Measurements from ENCODE around the gene JAML. TPM values are rescaled to one million over a fixed set of nuclear protein-coding genes. Genes with fewer than 3 reads are reported as not detected.

The JAML gene
- total and polyA plus RNA-seq, 9 of the 15 experiments (the other 6 are each of a cell fraction or from before 2014, with no cell fraction given), result 0.05 to 0.32 (median 0.22) TPM; not detected in 4

GRCh38 chr11:118170231-118170630 lies 54.6 kb downstream of the JAML start:
- CTCF ChIA-PET (ENCODE audit: low intra/inter-chr PET ratio), result no interaction called here
- TF ChIP-seq MIER1 (IDR thresholded peaks at IDR 0.05; ENCODE audit: low read depth), result no peak
- no peak for TF ChIP-seq MYC (IDR thresholded peaks at IDR 0.05; ENCODE audit: low read depth, low read length)
- TF ChIP-seq MYC (CRISPR knock-in tag; IDR thresholded peaks at IDR 0.05; ENCODE audit: borderline replicate concordance, low read depth), result no peak
- no peak for TF ChIP-seq CHAMP1 (IDR thresholded peaks at IDR 0.05)
- TF ChIP-seq, protein P1, sequence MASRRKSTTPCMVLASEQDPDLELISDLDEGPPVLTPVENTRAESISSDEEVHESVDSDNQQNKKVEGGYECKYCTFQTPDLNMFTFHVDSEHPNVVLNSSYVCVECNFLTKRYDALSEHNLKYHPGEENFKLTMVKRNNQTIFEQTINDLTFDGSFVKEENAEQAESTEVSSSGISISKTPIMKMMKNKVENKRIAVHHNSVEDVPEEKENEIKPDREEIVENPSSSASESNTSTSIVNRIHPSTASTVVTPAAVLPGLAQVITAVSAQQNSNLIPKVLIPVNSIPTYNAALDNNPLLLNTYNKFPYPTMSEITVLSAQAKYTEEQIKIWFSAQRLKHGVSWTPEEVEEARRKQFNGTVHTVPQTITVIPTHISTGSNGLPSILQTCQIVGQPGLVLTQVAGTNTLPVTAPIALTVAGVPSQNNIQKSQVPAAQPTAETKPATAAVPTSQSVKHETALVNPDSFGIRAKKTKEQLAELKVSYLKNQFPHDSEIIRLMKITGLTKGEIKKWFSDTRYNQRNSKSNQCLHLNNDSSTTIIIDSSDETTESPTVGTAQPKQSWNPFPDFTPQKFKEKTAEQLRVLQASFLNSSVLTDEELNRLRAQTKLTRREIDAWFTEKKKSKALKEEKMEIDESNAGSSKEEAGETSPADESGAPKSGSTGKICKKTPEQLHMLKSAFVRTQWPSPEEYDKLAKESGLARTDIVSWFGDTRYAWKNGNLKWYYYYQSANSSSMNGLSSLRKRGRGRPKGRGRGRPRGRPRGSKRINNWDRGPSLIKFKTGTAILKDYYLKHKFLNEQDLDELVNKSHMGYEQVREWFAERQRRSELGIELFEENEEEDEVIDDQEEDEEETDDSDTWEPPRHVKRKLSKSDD (conservative IDR thresholded peaks at IDR 0.05; ENCODE audit: low read length), result no peak
- TF ChIP-seq DACH1 (IDR thresholded peaks at IDR 0.05; ENCODE audit: partially characterized antibody), result no peak
- TF ChIP-seq, protein P2, sequence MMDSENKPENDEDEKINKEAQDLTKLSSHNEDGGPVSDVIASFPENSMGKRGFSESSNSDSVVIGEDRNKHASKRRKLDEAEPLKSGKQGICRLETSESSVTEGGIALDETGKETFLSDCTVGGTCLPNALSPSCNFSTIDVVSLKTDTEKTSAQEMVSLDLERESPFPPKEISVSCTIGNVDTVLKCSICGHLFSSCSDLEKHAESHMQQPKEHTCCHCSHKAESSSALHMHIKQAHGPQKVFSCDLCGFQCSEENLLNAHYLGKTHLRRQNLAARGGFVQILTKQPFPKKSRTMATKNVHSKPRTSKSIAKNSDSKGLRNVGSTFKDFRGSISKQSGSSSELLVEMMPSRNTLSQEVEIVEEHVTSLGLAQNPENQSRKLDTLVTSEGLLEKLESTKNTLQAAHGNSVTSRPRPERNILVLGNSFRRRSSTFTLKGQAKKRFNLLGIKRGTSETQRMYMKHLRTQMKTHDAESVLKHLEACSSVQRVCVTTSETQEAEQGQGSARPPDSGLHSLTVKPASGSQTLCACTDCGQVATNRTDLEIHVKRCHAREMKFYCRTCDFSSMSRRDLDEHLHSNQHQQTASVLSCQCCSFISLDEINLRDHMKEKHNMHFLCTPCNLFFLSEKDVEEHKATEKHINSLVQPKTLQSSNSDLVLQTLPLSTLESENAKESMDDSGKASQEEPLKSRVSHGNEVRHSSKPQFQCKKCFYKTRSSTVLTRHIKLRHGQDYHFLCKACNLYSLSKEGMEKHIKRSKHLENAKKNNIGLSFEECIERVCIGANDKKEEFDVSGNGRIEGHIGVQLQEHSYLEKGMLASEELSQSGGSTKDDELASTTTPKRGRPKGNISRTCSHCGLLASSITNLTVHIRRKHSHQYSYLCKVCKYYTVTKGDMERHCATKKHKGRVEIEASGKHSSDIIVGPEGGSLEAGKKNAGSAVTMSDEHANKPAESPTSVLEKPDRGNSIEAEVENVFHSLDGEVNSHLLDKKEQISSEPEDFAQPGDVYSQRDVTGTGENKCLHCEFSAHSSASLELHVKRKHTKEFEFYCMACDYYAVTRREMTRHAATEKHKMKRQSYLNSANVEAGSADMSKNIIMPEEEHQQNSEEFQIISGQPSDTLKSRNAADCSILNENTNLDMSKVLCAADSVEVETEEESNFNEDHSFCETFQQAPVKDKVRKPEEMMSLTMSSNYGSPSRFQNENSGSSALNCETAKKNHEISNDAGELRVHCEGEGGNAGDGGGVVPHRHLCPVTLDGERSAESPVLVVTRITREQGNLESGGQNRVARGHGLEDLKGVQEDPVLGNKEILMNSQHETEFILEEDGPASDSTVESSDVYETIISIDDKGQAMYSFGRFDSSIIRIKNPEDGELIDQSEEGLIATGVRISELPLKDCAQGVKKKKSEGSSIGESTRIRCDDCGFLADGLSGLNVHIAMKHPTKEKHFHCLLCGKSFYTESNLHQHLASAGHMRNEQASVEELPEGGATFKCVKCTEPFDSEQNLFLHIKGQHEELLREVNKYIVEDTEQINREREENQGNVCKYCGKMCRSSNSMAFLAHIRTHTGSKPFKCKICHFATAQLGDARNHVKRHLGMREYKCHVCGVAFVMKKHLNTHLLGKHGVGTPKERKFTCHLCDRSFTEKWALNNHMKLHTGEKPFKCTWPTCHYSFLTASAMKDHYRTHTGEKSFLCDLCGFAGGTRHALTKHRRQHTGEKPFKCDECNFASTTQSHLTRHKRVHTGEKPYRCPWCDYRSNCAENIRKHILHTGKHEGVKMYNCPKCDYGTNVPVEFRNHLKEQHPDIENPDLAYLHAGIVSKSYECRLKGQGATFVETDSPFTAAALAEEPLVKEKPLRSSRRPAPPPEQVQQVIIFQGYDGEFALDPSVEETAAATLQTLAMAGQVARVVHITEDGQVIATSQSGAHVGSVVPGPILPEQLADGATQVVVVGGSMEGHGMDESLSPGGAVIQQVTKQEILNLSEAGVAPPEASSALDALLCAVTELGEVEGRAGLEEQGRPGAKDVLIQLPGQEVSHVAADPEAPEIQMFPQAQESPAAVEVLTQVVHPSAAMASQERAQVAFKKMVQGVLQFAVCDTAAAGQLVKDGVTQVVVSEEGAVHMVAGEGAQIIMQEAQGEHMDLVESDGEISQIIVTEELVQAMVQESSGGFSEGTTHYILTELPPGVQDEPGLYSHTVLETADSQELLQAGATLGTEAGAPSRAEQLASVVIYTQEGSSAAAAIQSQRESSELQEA (IDR thresholded peaks at IDR 0.05; ENCODE audit: low read depth), result no peak
- no peak for TF ChIP-seq POLR3G (IDR thresholded peaks at IDR 0.05; ENCODE audit: extremely low read depth, insufficient read length, insufficient replicate concordance)

More at GRCh38 chr11:118170231-118170630, 54.6 kb downstream of the JAML start:
- Histone ChIP-seq H3K9ac (ENCODE audit: insufficient read depth in 1 of 2, low read depth in 2 of 2, low read length in 2 of 2) (no peak overlapping the region), H3K4me1 (replicated peaks in 1 of 2; ENCODE audit: control insufficient read depth in 2 of 2, insufficient read depth in 2 of 2, low read length in 2 of 2) (peaks cover 0 to 10% of the 10 kb centered on the region in 2 experiments; a peak in 2 of 5 replicates), H3K9me3 (replicated peaks; ENCODE audit: control insufficient read depth, insufficient read depth, low read depth, low read length) (no peaks in the 10 kb centered on the region), H4K20me1 (replicated peaks; ENCODE audit: control insufficient read depth, insufficient read depth, low read length) (peaks cover 22% of the 10 kb centered on the region), H3K36me3 (ENCODE audit: control insufficient read depth, insufficient read depth, low read length) (no peaks in the 10 kb centered on the region), H3K4me2 (ENCODE audit: insufficient read depth, low read length) (no peak overlapping the region), H3K27me3 (ENCODE audit: control insufficient read depth in 2 of 2, insufficient read depth in 2 of 2, low read length in 2 of 2) (peaks cover 26 to 83% of the 10 kb centered on the region in 2 experiments; a peak in 4 of 5 replicates), H3K9me1 (ENCODE audit: control insufficient read depth, insufficient read depth, low read length) (no peaks in the 10 kb centered on the region), H3K27ac (ENCODE audit: extremely low read depth, low read depth, low read length) (no peak overlapping the region), H2AFZ (ENCODE audit: low read depth, low read length) (no peak overlapping the region), H3K4me3 (no peak overlapping the region), H3K79me2 (ENCODE audit: control insufficient read depth, insufficient read depth, low read length) (no peaks in the 10 kb centered on the region)
- POLR2A ChIA-PET, result interaction anchor here (0.6 to 1.0 kb wide), 2 partner anchors 13 to 24 kb away, joined by 3 read pairs; no protein-coding TSS in a partner anchor
- DNase-seq (ENCODE audit: extremely low read depth in 1 of 4, low spot score in 3 of 4) (no peak), FAIRE-seq (no peak), ATAC-seq (no peak)
- in situ Hi-C loops (cut with MboI) (no loop called here), intact Hi-C loops (cut with micrococcal nuclease) (loop anchor here (2.0 to 10.0 kb wide), 2 partner anchors 225 to 351 kb away; no protein-coding TSS in a partner anchor)
- BruUV-seq (replicated peaks), result no TSS peak
- WGBS (ENCODE audit: insufficient coverage, low coverage, missing lambda C conversion rate), result 1% methylated on average over 9 of the region's 9 CpGs
